ENCODE measurements around the gene TNFRSF4.

DNA sequence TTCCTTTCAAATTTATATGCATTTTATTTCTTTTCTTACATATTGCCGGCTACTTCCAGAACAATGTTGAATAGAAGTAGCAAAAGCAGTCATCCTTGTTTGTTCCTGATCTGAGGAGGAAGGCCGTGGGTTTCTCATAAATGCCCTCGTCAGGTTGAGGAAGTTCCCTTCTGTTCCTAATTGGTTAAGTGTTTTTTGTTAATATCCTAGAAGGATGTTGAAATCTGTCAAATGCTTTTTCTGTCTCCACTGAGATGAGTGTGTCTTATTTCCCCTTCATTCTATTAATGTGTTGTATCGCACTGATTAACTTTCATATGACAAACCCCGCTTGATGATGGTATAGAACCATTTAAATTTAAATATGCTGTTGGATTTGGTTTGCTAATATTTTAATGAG, 24.8 kb downstream of the TNFRSF4 start:
- TF ChIP-seq, protein P1, sequence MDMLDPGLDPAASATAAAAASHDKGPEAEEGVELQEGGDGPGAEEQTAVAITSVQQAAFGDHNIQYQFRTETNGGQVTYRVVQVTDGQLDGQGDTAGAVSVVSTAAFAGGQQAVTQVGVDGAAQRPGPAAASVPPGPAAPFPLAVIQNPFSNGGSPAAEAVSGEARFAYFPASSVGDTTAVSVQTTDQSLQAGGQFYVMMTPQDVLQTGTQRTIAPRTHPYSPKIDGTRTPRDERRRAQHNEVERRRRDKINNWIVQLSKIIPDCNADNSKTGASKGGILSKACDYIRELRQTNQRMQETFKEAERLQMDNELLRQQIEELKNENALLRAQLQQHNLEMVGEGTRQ (IDR thresholded peaks at IDR 0.05; ENCODE audit: low read length), result no peak
- no peak for TF ChIP-seq RXRA (IDR thresholded peaks at IDR 0.05; ENCODE audit: insufficient read depth, low read depth, low read length)
- TF ChIP-seq POLR2A (IDR thresholded peaks at IDR 0.05; ENCODE audit: control extremely low read depth in 1 of 2, low read depth in 2 of 2, low read length in 2 of 2), result no peak
- TF ChIP-seq, protein P2, sequence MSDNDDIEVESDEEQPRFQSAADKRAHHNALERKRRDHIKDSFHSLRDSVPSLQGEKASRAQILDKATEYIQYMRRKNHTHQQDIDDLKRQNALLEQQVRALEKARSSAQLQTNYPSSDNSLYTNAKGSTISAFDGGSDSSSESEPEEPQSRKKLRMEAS (IDR thresholded peaks at IDR 0.05), result no peak
- TF ChIP-seq TAF1 (IDR thresholded peaks at IDR 0.05; ENCODE audit: low read depth, low read length), result no peak
- TF ChIP-seq, protein P3, sequence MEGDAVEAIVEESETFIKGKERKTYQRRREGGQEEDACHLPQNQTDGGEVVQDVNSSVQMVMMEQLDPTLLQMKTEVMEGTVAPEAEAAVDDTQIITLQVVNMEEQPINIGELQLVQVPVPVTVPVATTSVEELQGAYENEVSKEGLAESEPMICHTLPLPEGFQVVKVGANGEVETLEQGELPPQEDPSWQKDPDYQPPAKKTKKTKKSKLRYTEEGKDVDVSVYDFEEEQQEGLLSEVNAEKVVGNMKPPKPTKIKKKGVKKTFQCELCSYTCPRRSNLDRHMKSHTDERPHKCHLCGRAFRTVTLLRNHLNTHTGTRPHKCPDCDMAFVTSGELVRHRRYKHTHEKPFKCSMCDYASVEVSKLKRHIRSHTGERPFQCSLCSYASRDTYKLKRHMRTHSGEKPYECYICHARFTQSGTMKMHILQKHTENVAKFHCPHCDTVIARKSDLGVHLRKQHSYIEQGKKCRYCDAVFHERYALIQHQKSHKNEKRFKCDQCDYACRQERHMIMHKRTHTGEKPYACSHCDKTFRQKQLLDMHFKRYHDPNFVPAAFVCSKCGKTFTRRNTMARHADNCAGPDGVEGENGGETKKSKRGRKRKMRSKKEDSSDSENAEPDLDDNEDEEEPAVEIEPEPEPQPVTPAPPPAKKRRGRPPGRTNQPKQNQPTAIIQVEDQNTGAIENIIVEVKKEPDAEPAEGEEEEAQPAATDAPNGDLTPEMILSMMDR (IDR thresholded peaks at IDR 0.05; ENCODE audit: control extremely low read depth in 1 of 3, insufficient read depth in 1 of 3, low read depth in 1 of 3, low read length in 3 of 3), result no peak
- no peak for TF ChIP-seq EP300 (IDR thresholded peaks at IDR 0.05; ENCODE audit: borderline replicate concordance in 1 of 2, low read depth in 2 of 2, low read length in 2 of 2)
- no peak for TF ChIP-seq BACH1 (IDR thresholded peaks at IDR 0.05; ENCODE audit: low read length)
- TF ChIP-seq, protein P4, sequence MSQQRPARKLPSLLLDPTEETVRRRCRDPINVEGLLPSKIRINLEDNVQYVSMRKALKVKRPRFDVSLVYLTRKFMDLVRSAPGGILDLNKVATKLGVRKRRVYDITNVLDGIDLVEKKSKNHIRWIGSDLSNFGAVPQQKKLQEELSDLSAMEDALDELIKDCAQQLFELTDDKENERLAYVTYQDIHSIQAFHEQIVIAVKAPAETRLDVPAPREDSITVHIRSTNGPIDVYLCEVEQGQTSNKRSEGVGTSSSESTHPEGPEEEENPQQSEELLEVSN (IDR thresholded peaks at IDR 0.05), result no peak
- no peak for TF ChIP-seq SUZ12 (IDR thresholded peaks at IDR 0.05; ENCODE audit: low read length)
